Germinal center (tissue), 1 donor: ENCODE measurements around the gene ENTPD2.

Experiments
- DNase-seq: peaks from one replicate; pipeline ENCODE4 v3.0.0; 2012; ENCODE audit warnings: mixed read lengths, low spot score

ENTPD2 gene

GRCh38 chr9:137079401-137079787 is 25.5 kb upstream of the ENTPD2 start:
- DNase-seq, result no peak

DNA sequence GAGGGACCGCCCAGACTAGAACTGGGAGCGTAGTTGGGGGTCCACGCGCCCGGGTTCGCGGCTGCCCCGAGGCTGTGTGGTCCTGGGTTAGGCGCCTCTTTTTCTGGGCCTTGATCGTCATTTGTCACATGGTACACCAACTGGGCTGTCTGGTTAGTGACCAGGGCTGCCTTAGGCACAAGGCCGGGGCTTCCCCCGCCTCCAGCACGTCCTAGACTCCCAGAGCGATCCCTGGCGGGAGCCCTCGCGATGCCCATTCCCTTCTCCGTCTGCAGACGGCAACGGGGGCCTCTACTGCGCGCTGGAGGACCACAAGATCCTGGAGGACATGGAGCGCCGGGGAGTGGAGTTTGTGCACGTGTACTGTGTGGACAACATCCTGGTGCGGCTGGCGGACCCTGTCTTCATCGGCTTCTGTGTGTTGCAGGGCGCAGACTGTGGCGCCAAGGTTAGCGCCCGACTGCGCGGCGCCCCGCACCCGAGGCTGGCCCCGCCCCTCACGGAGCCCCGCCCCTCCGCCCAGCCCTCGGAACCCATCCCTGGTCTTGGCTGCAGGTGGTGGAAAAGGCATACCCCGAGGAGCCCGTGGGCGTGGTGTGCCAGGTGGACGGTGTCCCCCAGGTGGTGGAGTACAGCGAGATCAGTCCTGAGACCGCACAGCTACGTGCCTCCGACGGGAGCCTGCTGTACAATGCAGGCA is 25.0 kb upstream of the ENTPD2 start:
- DNase-seq, result no peak

GRCh38 chr9:137077758-137078693 is 24.2 kb upstream of the ENTPD2 start:
- DNase-seq, result peak; percentile 24

GRCh38 chr9:137077010-137077747 is 23.3 kb upstream of the ENTPD2 start, which contains the start of gene UAP1L1:
Gene UAP1L1, plus strand, starts transcription at chr9:137077517. Its CDS starts 16 bp downstream, at chr9:137077533.
- peak; percentile 75 for DNase-seq

- DNase-seq, result no peak
Observed at GRCh38 chr9:137076636-137077009, 22.8 kb upstream of the ENTPD2 start.

DNA sequence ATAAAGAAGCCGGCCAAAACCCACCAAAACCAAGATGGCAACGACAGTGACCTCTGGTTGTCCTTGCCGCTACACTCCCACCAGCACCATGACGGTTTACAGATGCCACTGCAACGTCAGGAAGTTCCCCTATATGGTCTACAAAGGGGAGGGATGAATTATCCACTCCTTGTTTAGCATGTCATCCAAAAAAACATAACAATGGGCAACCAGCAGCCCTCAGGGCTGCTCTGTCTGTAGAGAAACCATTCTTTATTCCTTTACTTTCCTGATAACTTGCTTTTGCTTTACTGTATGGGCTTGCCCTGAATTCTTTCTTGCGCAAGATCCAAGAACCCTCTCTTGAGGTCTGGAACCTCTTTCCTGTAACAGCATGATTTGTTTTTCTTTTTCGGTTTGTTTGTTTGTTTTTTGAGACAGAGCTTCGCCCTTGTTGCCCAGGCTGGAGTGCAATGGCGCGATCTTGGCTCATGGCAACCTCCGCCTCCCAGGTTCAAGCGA is 21.5 kb upstream of the ENTPD2 start:
- no peak for DNase-seq

DNA sequence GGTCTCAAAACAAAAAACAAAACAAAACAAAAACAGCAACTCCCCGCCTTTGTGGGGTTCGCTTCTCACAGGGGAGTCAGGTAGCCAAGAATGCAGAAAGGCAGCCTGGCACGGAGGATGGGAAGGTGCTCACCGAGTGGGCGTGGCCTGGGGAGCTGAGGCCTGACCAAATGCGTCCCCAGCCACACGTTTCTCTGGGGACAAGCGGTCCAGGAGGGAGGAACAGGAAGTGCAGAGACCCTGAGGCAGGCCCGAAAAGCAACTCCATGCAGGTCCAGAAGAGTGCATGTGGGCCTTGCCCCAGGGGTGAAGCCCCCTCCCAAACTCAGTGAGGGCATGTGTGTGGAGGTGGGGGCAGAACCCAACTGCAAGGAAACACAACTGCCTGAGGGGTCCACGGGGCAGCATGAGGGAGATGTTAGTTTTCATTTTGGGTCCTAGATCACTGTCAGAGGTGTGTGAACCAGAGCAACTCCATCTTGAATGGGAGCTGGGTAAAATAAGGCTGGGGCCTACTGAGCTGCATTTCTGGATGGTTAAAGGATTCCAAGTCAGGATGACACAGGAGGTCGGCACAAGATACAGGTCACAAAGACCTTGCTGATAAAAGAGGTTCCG is 20.9 kb upstream of the ENTPD2 start:
- DNase-seq, result peak; percentile 59

GRCh38 chr9:137073992-137074399 is 20.1 kb upstream of the ENTPD2 start:
- no peak for DNase-seq

DNA sequence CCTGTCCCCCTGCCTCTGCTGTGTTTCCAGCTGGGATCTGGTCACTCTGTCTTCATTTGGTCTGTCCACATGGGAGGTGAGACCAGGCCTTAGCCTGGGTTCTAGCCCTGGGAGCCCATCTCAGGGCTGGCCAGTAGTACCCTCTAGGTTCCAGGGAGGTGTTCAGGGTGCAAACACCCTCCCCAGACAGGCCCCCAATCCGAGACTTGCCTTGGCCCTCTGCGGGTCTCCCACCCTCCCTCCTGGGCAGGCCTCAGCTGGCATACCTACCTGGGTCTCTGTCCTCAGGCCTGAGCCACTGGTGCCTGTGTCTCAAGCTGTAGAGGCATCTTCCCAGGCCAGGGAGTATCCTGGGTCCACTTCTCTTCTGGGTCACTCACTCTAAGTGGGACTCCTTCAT is 17.4 kb upstream of the ENTPD2 start:
- DNase-seq, result no peak

- DNase-seq, result no peak
Observed at GRCh38 chr9:137070906-137071275, 17.0 kb upstream of the ENTPD2 start.

- DNase-seq, result peak; percentile 90
Observed at GRCh38 chr9:137070201-137070905, 16.5 kb upstream of the ENTPD2 start, which contains the start of gene SAPCD2. Gene SAPCD2, minus strand, starts transcription at chr9:137070557. Its CDS starts 97 bp downstream, at chr9:137070460.

DNA sequence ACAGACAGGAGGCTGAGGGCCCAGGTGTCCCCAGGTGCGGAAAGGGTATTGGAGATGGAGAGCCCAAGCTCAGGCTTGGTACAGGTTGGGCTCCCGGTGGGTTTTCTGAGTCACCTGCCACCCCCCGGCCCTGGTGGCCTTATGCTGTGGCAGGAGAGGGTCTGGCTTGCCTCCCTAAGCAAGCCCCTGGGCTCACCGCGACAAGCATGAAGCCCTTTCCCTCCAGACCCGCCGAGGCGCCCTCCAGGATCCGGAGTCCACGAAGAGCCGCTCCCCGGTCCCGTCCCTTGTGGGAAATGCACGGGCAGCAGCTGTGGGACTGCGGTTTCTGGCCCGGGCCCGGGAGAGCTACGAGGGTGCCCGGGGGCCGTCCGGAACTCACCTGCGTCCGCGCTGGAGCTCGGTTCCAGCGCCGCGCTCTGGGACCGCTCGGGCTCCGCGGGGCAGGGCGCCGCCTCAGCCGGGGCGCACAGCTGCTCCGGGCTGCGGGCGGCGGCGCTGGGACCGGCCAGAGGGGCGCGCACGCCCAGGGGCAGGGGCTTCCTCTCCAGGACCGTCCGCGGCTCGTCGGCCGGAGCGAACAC is 15.7 kb upstream of the ENTPD2 start:
- DNase-seq, result no peak

DNA sequence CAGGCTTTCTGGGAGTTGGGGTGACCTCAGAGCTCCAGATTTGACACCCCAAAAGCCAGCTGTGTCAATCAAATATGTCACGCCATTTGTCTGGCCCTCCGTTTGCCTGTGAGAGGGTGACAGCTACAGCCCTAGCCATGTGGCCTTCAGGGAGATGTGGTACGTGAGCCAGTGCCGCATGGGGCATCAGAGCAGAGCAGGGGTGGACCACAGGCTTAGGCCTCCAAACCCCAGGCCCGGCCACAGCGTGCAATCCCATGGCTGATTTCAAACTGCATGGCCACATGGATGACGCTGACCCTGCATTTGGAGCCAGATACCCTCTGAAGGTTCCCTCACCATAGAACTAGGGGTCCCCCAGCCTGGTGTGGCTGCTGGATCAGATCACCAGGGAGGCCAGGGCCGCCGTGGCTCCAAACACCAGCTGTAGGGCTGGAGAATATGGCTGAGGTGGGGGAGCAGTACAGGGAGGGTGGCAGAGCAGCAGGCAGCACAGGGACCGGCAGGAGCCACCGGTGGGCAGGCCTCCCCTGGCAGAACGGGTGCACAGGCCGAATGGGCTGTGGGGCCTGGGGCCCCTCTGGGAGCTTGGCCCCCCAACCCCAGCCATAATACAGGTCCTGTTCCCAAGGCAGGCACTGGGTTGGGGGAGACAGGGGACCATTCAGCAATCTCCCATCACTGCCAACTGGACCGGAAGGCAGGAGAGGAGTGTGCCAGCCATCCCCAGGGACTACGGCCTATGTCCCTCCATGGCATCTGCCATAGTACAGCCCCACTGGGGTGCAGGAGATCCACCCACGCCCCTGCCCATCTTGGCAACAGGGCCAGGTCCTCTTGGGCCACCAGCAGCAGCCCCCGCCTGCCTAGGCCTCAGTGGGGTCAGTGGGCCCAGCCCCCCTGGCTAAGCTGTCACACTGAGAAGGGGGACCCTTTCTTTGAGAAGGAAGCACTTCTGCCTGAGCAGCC is 15.0 kb upstream of the ENTPD2 start:
- no peak for DNase-seq

DNA sequence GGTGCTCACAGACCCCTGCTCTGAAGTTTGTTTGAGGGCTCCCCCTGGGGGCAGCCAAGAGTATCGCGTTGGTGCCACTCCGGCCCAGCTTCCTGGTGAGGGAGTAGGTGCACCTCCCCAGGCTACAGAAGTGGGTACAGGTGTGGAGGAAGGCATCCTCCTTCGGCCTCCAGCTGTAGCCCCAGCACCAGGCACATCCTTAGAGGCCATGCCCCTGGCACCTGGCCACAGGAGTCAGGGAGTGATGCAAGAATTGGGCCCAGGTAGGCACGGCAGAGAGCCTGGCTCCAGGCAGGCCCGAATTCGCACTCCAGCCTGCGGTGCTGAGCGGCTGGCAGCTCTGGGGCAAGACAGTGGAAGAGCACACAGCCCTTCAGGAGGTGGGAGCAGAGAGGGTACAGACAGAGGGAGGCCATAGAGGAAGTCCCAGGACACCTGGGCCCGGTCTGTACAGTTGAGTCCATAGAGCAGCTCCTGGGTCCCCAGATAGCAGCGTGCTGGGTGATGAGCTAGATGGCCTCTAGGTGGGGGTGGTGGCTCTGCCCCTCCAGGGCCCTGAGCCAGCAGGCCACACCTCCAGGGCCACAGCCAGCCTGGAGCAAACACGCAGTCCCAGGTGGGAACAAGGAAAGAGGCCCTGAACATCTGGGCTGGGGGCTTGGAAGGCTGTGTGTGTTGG is 14.1 kb upstream of the ENTPD2 start:
- peak; percentile 89 for DNase-seq

DNA sequence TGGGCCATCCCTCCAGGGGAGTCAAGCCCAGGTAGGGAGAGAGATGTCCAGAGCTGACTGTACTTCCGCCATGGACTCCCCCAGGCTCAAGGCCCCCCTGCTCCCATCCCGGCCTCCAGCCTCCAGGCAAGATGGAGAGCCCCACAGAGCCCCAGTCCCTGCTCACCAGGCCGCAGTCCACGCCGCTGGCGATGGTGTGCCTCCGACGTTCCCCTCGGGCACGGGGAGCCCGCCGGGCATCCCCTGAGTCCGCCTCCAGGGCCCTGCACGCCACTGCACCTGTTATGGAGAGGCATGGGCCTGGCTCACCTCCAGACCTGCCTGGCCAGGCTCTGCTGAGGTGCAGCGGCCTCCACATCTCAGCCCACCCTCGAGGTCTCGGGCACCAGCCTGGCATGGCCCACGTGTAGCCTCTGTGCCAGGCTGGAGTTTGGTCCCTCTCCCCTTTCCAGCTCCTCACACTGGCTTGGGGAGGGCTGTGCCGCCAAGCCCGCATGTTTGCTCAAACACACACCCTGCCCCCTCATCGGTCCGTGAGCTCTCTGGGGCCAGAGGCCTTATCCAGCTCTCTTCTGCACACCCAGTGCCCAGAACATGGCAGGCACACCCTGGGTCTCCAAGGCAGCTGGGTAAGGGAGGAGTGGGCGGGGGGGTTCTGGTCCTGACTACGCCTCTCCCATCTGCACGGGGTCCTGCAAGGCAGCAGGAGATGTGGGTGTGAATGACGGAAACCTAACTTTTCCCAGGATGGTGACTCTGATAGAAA is 12.4 kb upstream of the ENTPD2 start:
- no peak for DNase-seq

DNA sequence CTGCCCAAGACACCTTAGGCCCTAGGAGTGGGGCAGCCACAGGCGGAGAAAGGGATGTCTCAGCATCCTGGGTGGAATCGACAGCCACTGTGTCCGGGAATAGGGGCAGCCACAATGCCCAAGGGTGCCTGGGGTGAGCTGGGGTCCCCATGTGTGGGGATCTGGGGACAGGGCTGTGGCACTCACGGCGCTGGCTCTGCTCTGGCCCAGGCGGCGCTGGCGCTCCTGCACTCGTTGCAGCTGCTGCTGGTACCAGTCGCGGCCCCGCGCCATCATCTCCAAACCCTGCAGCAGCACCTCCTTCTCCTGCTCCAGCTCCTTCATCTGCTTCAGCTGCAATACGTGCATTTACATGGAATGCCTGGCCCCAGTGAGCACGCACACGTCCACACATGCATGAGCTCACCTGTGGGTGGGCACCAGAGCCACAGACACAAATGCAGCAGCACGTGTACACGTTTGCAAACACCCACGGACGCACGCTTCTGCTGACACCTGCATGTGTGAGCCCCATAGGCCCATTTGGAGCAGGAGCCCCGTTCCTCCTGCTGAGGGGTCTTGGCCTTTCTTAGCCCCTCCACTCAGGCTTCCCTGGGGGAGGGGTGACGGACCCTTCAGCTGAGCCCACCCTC is 11.6 kb upstream of the ENTPD2 start:
- DNase-seq, result no peak

DNA sequence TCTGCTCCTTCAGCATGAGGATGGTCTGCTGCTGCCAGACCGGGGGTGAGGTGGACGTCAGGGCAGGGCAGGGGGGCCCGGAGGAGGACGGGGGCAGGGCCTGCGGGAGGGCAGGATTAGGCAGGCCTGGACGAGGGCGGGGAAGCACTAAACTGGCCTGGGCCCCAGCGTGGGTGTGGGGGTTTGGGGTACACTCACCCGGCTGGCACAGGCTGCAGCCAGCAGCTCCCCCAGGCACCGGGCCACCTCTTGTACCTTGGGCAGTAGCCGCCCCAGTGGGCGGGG is 11.0 kb upstream of the ENTPD2 start:
- DNase-seq, result no peak
